Upper lobe of left lung (tissue), 6 donors: ENCODE data around the gene FNDC7. TPM values are rescaled to one million over a fixed set of nuclear protein-coding genes. Genes with fewer than 3 reads are reported as not detected.

Source experiments
- ATAC-seq, 2 donors: fragments of 200-7000 bp; cut with Tn5 transposase; one replicate each; pipeline ENCODE4 v1.9.1; 2022; ENCODE audit warnings: mild to moderate bottlenecking in 2 of 2, moderate library complexity in 2 of 2; ENCODE audit not compliant: low FRiP score in 2 of 2
- DNase-seq, 2 donors: peaks; one replicate each; pipeline ENCODE4 v3.0.0-alpha.2; 2019 to 2020
- H3K27ac ChIP-seq, 4 donors: fragments of 200-600 bp; sonication (generic); one replicate each; pipeline ENCODE4 v1.5.1; 2016 to 2019
- H3K27me3 ChIP-seq, 4 donors: fragments of 200-600 bp; sonication (generic); one replicate each; pipeline ENCODE4 v1.5.1; 2017 to 2019
- H3K36me3 ChIP-seq, 4 donors: fragments of 200-600 bp; sonication (generic); one replicate each; pipeline ENCODE4 v1.5.1; 2016 to 2019
- H3K4me1 ChIP-seq, 4 donors: fragments of 200-600 bp; sonication (generic); one replicate each; pipeline ENCODE4 v1.5.1; 2018 to 2019
- H3K4me3 ChIP-seq, 4 donors: fragments of 200-600 bp; sonication (generic); one replicate each; pipeline ENCODE4 v1.5.1; 2017 to 2019; ENCODE audit warnings: mild to moderate bottlenecking in 2 of 4, moderate library complexity in 1 of 4
- H3K9me3 ChIP-seq, 4 donors: fragments of 200-600 bp; sonication (generic); one replicate each; pipeline ENCODE4 v1.5.1; 2018 to 2019
- EP300 ChIP-seq, 4 donors: sonication (generic); formaldehyde crosslinking; IDR thresholded peaks; one replicate each; pipeline ENCODE4 v1.5.1; 2017; ENCODE audit warnings: antibody characterized with exemption in 4 of 4, control low read depth in 2 of 4
- POLR2A ChIP-seq, 4 donors: fragments of 450-650 bp; IDR thresholded peaks; one replicate each; pipeline ENCODE4 v1.5.1; 2016 to 2017; ENCODE audit warnings: antibody characterized with exemption in 4 of 4, mild to moderate bottlenecking in 2 of 4
- POLR2AphosphoS5 ChIP-seq, 2 donors: sonication (generic); formaldehyde crosslinking; IDR thresholded peaks; one replicate each; pipeline ENCODE4 v1.5.1; 2017; ENCODE audit warnings: antibody characterized with exemption in 2 of 2
- WGBS, 2 donors: methylation state at CpG; one replicate each; pipeline ENCODE4 v1.1.5; 2017 to 2018; 5-methylcytosine and 5-hydroxymethylcytosine counted together
- total RNA-seq, 6 donors: library from RNA; depleted of rRNA in 4 of 6; stranded (reverse); fragments of >200 nt in 4 of 6; gene quantifications; one replicate each; pipeline versions ENCODE4 v1.1.0 to v1.2.1, GENCODE V29; 2016 to 2021
- TF ChIP-seq, protein P1 (sequence below), 6 experiments: fragments of 450-650 bp in 4 of 6; fragments of 200-600 bp in 2 of 6; sonication (generic) in 2 of 6; IDR thresholded peaks; one replicate each; pipeline ENCODE4 v1.5.1; 2016 to 2019; ENCODE audit warnings: antibody characterized with exemption in 6 of 6
- donor health status: DM: no; HTN: no; CAD: no; lungs with moderate emphysema.
- donor health status: DM: no; HTN: yes; CAD: no; lungs with severe emphysema.

The FNDC7 gene
- total RNA-seq, 6 donors from 2014 or later: 2.1 TPM; not detected in 5

DNA sequence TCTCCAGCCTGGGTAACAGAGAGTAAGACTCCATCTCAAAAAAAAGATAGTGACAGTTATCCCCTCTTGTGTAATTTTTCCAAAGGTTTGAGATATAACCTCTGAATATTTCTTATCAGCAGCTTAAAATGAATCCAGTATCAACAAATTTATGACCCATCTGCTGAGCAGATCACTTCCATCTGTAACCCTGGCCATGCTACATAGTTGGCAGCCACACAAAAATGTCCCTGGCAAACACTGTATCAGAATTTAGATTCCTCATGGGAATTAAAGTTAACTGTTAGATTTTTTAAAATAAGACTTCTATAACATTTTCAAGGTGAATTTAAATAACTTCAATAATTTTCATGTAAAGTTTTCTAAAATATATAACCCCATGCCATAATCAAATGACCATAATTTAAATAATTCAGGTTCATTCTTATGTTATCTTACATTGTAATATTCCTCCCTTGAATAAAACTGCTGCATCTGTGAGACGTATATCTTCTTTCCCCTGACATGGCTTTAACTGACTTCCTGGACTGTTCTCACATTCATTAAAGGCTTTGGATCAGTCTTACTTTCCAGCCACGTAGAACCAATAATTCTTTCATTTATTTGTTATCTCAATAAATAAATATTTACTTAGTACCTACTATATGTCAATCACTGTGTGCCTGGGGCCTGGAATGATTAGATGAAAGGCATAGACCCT is 25.9 kb upstream of the FNDC7 start:
- no peak overlapping the region for H3K27ac ChIP-seq
- ATAC-seq (no peak), DNase-seq (no peak)
- H3K36me3 ChIP-seq: no peaks in the 10 kb centered on the region
- no peaks in the 10 kb centered on the region for H3K27me3 ChIP-seq
- H3K4me1 ChIP-seq: peaks cover 3 to 11% (median 8%) of the 10 kb centered on the region in 4 donors
- WGBS, 2 donors: 44 to 48% methylated on average over 2 of the region's 2 CpGs
- no peak overlapping the region for H3K4me3 ChIP-seq
- TF ChIP-seq, protein P1, sequence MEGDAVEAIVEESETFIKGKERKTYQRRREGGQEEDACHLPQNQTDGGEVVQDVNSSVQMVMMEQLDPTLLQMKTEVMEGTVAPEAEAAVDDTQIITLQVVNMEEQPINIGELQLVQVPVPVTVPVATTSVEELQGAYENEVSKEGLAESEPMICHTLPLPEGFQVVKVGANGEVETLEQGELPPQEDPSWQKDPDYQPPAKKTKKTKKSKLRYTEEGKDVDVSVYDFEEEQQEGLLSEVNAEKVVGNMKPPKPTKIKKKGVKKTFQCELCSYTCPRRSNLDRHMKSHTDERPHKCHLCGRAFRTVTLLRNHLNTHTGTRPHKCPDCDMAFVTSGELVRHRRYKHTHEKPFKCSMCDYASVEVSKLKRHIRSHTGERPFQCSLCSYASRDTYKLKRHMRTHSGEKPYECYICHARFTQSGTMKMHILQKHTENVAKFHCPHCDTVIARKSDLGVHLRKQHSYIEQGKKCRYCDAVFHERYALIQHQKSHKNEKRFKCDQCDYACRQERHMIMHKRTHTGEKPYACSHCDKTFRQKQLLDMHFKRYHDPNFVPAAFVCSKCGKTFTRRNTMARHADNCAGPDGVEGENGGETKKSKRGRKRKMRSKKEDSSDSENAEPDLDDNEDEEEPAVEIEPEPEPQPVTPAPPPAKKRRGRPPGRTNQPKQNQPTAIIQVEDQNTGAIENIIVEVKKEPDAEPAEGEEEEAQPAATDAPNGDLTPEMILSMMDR (IDR thresholded peaks at IDR 0.05): no peak
- TF ChIP-seq POLR2A (IDR thresholded peaks at IDR 0.05) (no peak), EP300 (IDR thresholded peaks at IDR 0.05) (no peak), POLR2AphosphoS5 (IDR thresholded peaks at IDR 0.05) (no peak)
- H3K9me3 ChIP-seq: no peaks in the 10 kb centered on the region

DNA sequence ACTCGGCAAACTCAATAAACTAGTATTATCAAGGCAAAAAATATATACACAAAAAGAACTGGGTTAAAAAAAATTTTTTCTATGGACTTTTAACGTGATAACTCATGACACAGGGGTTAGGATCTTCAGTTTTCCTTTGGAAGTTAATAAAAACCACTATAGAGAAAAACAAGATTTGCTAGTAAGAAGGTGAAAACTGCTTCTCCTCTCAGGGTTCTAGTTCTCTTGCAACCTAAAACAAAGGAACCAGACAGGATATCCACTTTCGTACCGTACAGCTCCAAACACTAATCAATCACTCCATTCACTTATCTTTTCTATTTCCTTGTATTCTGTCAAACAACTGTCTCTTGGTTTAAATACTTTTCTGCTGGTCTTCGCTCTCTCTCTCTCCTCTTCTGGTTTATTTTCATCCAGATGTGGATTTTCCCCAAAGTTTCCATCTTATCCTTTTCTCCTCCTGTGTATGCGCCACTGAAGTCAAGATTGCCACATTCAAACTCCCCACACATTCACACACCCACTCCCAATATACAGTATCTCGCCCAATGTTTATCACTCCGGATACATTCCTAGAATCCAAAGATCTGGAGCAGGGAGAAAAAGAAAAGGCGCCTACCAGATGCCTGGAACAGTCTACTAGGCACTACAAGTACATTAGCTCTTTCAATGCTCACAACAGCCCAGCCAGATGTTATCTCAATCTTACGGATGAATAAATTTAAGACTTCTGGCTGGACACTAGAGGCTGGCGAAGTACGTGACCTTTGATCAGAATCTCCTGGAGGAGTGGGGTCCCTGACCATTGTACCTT is 21.4 kb upstream of the FNDC7 start:
- peak; percentile 0 to 2 for ATAC-seq

GRCh38 chr1:108691942-108692723 is 20.6 kb upstream of the FNDC7 start, which contains the start of gene PRPF38B:
TSS of gene PRPF38B (plus strand) at chr1:108692310. CDS start at chr1:108692592, 282 bp downstream.
- peaks cover 8 to 16% (median 13%) of the 10 kb centered on the region in 4 donors for H3K36me3 ChIP-seq
- H3K27ac ChIP-seq: peak within 1 kb of the TSS; percentile 97 to 98 (median 98)
- TF ChIP-seq, protein P1 (IDR thresholded peaks at IDR 0.05): peak in 1 of 6 experiments; percentile 1
- TF ChIP-seq POLR2A (IDR thresholded peaks at IDR 0.05) (peak; percentile 38 to 97 (median 96)), EP300 (IDR thresholded peaks at IDR 0.05) (no peak), POLR2AphosphoS5 (IDR thresholded peaks at IDR 0.05) (peak; percentile 98 to 99)
- DNase-seq (peak; percentile 97), ATAC-seq (peak; percentile 98 to 99)
- peaks cover 21 to 36% (median 26%) of the 10 kb centered on the region in 4 donors for H3K4me1 ChIP-seq
- no peaks in the 10 kb centered on the region for H3K9me3 ChIP-seq
- 0% methylated on average over 9 to 48 of the region's 59 CpGs for WGBS, 2 donors
- H3K27me3 ChIP-seq: no peaks in the 10 kb centered on the region
- peak within 1 kb of the TSS; percentile 70 to 92 (median 80) for H3K4me3 ChIP-seq

More for the DNA sequence above, 21.4 kb upstream of the FNDC7 start:
- H3K27ac ChIP-seq: peak overlapping the region; percentile 97 to 98 (median 98)
- H3K9me3 ChIP-seq: no peaks in the 10 kb centered on the region
- peaks cover 21 to 36% (median 24%) of the 10 kb centered on the region in 4 donors for H3K4me1 ChIP-seq
- H3K4me3 ChIP-seq: peak overlapping the region; percentile 70 to 92 (median 80)
- DNase-seq: no peak
- H3K36me3 ChIP-seq: peaks cover 3 to 8% (median 5%) of the 10 kb centered on the region in 4 donors
- no peak for TF ChIP-seq POLR2A (IDR thresholded peaks at IDR 0.05)
- TF ChIP-seq EP300 (IDR thresholded peaks at IDR 0.05): no peak
- TF ChIP-seq, protein P1 (IDR thresholded peaks at IDR 0.05): no peak
- no peak for TF ChIP-seq POLR2AphosphoS5 (IDR thresholded peaks at IDR 0.05)
- WGBS, 2 donors: 14 to 22% methylated on average over 10 to 12 of the region's 12 CpGs
- H3K27me3 ChIP-seq: no peaks in the 10 kb centered on the region

DNA sequence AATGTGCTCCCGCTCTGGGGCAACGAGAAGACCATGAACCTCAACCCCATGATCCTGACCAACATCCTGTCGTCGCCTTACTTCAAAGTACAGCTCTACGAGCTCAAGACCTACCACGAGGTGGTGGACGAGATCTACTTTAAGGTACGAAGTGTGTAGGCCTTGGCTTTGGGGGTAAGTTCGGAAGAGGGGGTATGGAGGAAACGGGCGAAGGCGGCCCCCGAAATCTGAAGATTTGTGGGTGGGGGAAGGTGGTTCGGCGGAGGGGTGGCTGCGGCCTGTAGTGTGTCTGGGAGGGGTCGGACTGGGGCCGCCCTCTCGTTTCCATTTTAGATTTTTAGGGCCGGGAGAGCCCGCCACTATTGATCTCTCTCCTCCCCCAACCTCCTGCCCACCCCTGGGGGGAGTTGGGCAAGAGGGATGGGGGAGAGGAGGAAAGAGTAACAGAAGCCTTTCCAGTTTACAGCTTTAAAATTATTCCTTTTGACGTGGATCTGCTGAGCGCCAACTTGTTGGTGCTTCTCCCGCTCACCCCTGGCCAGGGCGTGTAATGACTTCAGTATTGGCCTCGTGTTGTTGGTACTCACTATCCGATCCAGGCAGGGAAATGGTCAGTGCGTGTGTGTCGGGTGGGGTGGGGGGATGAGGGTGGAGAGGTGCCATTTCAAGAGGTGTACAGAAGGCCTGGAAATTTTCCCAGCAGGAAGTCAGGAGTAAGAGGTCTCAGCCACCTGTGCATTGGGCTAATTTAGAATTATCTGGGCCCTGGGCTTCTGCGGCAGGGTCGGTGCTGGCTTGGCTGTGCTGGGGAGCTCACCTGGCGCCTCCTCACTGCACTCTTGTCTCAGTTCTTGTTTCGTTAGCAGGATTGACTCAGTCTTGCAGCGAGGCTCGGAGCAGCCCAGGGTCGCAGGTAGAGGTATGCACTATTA is 19.7 kb upstream of the FNDC7 start:
- peak overlapping the region; percentile 70 to 92 (median 80) for H3K4me3 ChIP-seq
- DNase-seq (peak; percentile 27 to 61), ATAC-seq (peak; percentile 70 to 82)
- WGBS, 2 donors: 0 to 1% methylated on average over 35 to 36 of the region's 36 CpGs
- peak overlapping the region; percentile 97 to 98 (median 98) for H3K27ac ChIP-seq
- H3K27me3 ChIP-seq: no peaks in the 10 kb centered on the region
- peaks cover 14 to 24% (median 19%) of the 10 kb centered on the region in 4 donors for H3K36me3 ChIP-seq
- TF ChIP-seq POLR2A (IDR thresholded peaks at IDR 0.05) (no peak), EP300 (IDR thresholded peaks at IDR 0.05) (no peak), POLR2AphosphoS5 (IDR thresholded peaks at IDR 0.05) (peak in 1 of 2 donors; percentile 18)
- TF ChIP-seq, protein P1 (IDR thresholded peaks at IDR 0.05): peak in 3 of 6 experiments; percentile 5 to 36 (median 30)
- H3K4me1 ChIP-seq: peaks cover 21 to 36% (median 26%) of the 10 kb centered on the region in 4 donors
- H3K9me3 ChIP-seq: no peaks in the 10 kb centered on the region
